Measurements from ENCODE around the gene VILL.
"Not testable (repeated sequence)": the region's sequence is repeated elsewhere in the genome, so short reads cannot be mapped to it uniquely, and the experiment has no call there.

Gene VILL

DNA sequence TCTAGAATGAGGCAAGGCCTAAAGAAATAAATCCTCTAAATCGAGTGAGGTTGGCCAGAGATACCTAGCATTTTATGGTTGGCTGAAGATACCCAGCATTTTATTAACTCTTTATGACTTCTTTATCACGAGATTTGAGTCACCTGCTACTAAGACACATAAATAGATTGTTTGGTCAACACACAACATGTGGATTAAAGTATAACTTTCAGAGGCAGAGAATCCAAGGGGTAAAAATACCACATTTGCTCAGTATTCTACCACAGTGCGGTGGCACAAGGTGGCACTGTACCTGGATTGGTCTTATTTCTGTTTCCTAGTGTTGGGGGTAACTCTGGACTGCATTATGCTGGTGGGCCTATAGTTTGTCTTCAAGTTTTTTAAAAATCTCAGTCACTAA lies 27.0 kb upstream of the VILL start:
- no peak for DNase-seq (ENCODE audit: low read depth, low spot score)

GRCh38 chr3:37964146-37964545 lies 26.4 kb upstream of the VILL start:
- DNase-seq (ENCODE audit: low read depth, low spot score): no peak

GRCh38 chr3:37964716-37965115 lies 25.9 kb upstream of the VILL start:
- DNase-seq (ENCODE audit: low read depth, low spot score): no peak

- DNase-seq (ENCODE audit: low read depth, low spot score): peak; percentile 9
Measured at GRCh38 chr3:37967260-37967881, 23.2 kb upstream of the VILL start.

GRCh38 chr3:37968199-37968598 lies 22.4 kb upstream of the VILL start:
- DNase-seq (ENCODE audit: low read depth, low spot score): no peak

- DNase-seq (ENCODE audit: low read depth, low spot score): no peak
Measured at GRCh38 chr3:37968813-37969595, 21.6 kb upstream of the VILL start.

GRCh38 chr3:37969596-37970100 lies 20.9 kb upstream of the VILL start:
- DNase-seq (ENCODE audit: low read depth, low spot score): no peak

DNA sequence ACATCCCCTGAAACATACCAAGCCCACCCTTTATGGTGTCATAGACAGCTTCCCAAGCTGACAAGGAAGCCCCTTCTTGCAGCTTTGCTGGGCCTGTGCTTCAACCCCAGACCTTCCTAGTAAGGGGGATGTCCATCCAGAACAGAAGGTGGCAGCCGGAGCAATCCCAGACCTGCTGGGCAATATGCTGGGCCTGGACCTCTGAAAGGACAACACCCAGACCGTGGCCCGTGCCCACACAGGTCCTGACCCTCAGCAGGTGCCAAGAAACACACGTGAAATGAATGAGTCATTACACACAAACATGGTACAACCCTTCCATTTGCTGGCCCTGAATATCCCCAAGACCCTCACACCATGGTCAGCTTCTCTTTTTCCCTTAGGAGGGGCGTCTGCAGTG lies 19.8 kb upstream of the VILL start:
- no peak for DNase-seq (ENCODE audit: low read depth, low spot score)

DNA sequence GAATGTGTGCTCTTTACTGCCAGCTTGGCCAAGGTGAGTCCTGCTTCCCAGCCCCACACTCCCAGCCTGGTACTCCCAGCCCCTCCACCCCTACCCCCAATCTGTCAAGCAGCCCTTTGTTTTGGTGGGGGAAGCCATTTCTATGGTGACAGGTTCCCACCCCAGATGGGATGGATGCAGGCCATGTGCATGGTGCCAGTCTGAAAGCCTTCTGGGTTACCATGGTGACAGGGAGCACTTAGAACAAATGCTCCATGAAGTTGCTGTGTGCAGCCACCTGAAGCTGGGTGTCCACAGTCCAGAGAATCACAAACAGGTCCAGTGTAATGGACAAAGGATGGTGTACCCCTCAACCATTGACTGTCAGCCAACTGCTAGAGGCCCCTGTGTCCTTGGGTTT lies 19.1 kb upstream of the VILL start:
- DNase-seq (ENCODE audit: low read depth, low spot score): no peak

GRCh38 chr3:37972056-37972455 lies 18.5 kb upstream of the VILL start:
- not testable (repeated sequence) for DNase-seq (ENCODE audit: low read depth, low spot score)

GRCh38 chr3:37973246-37974054 lies 17.1 kb upstream of the VILL start:
- DNase-seq (ENCODE audit: low read depth, low spot score): no peak

DNA sequence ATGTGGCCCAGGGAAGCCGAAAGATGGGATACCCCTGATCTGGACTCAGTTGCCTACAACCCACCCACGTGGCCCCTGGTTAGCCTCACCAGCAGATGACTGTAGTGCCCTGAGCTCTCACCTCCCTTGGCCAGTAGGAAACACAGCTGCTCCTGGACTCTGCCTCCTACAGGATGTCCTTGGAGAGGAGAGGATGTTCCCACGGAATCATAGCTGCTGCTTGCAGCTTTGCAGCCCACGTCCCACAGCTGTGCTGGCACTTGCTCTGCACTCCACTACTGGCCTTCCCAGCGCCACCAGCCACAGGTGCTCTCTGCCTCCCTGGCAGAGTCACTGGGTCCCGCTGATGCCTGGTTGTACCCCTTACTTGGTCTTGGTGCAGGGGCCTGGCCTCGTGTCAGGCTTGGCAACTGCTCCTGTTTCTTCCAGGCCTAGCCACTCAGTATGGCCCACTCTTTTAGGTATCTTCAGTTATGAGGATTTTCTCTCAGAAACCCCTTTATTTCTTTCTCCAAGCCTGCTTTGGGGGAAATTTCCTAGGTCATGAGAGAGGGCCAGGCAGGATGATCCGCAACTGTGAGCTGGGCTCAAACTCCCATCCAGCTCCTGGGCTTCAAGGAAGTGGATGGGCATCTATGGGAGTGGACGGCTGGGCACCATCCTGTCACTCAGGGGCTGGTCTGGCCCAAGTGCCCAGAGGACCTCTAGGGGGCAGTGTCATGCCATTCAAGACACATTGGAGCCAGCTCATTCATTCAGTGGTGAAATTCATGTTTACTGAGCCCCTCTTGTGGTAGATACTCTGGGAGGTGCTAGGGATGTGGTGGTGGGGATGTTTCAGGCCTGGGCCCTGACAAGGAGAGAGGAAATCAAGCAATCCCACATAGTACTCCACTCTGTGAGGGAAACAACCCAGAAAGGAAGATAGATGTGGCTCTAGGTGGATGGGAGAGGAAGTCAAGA lies 16.2 kb upstream of the VILL start:
- DNase-seq (ENCODE audit: low read depth, low spot score): peak; percentile 59

- no peak for DNase-seq (ENCODE audit: low read depth, low spot score)
Measured at GRCh38 chr3:37979541-37980461, 10.8 kb upstream of the VILL start.

- DNase-seq (ENCODE audit: low read depth, low spot score): no peak
Measured at GRCh38 chr3:37980462-37981347, 9.9 kb upstream of the VILL start.

GRCh38 chr3:37981348-37981664 lies 9.3 kb upstream of the VILL start:
- no peak for DNase-seq (ENCODE audit: low read depth, low spot score)

DNA sequence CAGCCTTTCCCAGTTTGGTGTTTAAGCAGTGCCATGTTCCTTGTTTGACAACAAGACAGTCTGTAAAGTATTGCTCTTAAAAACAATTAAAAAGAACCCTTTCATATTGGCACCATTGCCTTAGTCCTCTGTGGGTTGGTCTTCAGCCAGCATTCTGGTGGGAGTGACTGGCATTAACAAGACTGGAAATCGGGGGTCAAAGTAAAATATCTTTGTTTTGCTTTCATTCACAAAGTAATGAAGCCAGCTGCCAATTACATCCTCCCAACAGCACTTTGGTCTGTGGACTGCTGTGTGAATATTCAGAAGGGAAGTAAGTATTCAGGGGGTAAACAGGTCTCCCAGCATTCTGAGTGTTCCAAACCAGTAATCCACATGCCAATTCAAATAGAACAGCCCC lies 8.3 kb upstream of the VILL start:
- DNase-seq (ENCODE audit: low read depth, low spot score): no peak

DNA sequence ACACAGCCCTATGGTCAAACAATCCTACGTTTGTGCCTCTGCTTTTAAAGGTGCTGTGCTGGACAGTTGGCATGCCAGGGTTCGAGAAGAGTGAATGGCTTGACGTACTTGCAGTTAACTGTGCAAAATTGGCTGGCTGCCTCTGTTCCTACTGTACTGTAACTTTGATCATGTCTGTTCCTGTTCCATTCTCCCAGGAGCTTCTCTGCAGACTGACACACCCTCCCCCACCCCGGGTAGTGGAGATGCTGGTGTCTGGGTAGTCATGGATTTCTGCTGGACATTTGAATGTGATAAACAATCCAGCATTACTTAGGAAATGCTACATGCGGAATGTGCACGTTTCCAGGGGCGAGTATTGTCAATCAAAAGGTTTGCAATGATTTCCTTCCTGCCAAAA lies 6.5 kb upstream of the VILL start:
- no peak for DNase-seq (ENCODE audit: low read depth, low spot score)

DNA sequence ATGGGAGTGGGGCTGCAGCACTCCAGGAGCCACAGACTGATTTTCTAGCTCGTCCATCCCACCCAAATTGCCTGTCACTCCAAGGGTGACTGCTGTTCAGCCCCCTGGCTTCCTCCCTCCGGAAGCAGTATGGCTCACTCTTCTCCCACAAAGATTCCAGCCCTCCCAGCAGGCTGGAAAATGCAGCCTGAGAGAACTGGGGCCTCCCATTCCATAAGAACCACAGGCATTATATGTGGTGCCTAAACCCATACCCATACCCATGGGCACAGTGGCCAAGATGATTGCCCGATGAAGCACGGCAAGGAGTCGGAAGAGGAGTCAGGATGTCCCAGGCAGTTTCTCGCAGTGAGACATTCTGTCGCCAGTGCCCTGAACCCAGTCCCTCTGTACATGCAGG lies 6.0 kb upstream of the VILL start:
- no peak for DNase-seq (ENCODE audit: low read depth, low spot score)

GRCh38 chr3:37985637-37986320 lies 4.8 kb upstream of the VILL start:
- DNase-seq (ENCODE audit: low read depth, low spot score): no peak

All from activated CD4-positive, CD25-positive, alpha-beta regulatory T cell treated with anti-CD3 and anti-CD28 coated beads, Interleukin-2, amount 50 U/mL, for 16 hours (primary cell).